ENCODE measurements around the gene NSUN4.

GRCh38 chr1:46380508-46380907 is 39.9 kb downstream of the NSUN4 start:
- no peak for TF ChIP-seq IRF5 (IDR thresholded peaks at IDR 0.05; ENCODE audit: borderline replicate concordance)
- no peak for TF ChIP-seq CTCF (IDR thresholded peaks at IDR 0.05 in 2 of 3, conservative IDR thresholded peaks at IDR 0.05 in 1 of 3; ENCODE audit: control insufficient read depth in 2 of 3, extremely low read depth in 1 of 3, insufficient read depth in 1 of 3, low read depth in 3 of 3, low read length in 3 of 3)

Data from GM12878 (cell line).